GM21515 (cell line): Measurements from ENCODE around the gene ZNF846.
"Not testable (repeated sequence)": the region's sequence is repeated elsewhere in the genome, so short reads cannot be mapped to it uniquely, and the experiment has no call there.

Experiments
- ATAC-seq: cut with Tn5 transposase; IDR thresholded peaks from one replicate; pipeline ENCODE4 v1.9.1; 2021; ENCODE audit not compliant: unreplicated experiment

Gene ZNF846

DNA sequence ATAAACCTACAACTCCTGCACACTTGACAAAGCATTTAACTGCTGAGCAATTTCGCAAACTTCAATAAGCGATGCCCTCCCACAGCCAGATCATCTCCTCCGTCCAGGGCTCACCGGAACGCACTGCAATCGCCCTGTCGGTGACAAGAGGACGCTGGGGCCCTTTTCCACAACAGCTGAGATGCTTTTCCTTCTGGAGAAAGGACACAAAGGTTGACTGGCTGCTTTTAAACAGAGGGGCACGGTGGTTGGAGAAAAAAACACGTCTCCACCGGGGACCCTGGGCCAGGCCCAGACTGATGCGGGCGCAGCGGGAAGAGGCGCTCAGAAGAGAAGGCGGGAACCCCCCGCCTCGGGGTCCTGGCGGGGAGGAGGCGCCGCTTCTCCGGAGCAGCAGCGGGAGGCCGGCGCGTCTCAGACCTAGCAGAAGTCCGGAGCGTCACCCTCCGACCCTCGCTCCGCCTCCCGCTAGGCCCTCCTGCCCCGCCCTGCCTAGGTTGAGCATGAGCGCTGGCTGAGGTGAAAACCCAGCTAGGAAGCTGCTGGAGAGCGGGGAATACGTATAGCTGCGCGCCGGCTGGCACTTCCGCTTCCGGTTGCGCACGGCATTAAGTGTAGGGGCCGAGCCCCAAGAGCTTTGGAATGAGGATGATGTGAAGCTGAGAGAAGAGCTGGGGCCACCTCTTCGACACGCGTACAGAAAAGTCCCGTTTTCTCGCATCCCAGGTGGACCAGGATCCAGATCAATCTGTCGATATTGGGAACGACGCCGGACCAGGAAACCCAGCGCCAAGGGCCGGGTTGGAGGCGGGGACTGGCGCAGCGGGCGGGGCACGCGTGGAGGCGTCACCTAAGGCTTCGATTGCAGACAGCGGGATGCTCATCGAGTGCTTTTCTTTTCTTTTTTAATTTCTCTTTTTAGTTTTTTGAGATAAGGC, at the start of gene ZNF846:
ZNF846 (minus strand) TSS at position 564 of the 938 bp plus-strand sequence. CDS start 3,788 bp downstream, outside the sequence.
- peak; percentile 98 for ATAC-seq

- no peak for ATAC-seq
These were observed 49.7 kb upstream of the ZNF846 start for GRCh38 chr19:9818175-9818733.

GRCh38 chr19:9811139-9811538, 42.6 kb upstream of the ZNF846 start:
- no peak for ATAC-seq

GRCh38 chr19:9808855-9809824, 40.6 kb upstream of the ZNF846 start:
- no peak for ATAC-seq

GRCh38 chr19:9806803-9807202, 38.3 kb upstream of the ZNF846 start:
- ATAC-seq: no peak

- no peak for ATAC-seq
These were observed 33.4 kb upstream of the ZNF846 start for GRCh38 chr19:9801976-9802375.

GRCh38 chr19:9799162-9799561, 30.6 kb upstream of the ZNF846 start:
- no peak for ATAC-seq

- ATAC-seq: no peak
These were observed 29.3 kb upstream of the ZNF846 start for GRCh38 chr19:9797871-9798270.

- ATAC-seq: no peak
These were observed 27.7 kb upstream of the ZNF846 start for GRCh38 chr19:9796113-9796773.

DNA sequence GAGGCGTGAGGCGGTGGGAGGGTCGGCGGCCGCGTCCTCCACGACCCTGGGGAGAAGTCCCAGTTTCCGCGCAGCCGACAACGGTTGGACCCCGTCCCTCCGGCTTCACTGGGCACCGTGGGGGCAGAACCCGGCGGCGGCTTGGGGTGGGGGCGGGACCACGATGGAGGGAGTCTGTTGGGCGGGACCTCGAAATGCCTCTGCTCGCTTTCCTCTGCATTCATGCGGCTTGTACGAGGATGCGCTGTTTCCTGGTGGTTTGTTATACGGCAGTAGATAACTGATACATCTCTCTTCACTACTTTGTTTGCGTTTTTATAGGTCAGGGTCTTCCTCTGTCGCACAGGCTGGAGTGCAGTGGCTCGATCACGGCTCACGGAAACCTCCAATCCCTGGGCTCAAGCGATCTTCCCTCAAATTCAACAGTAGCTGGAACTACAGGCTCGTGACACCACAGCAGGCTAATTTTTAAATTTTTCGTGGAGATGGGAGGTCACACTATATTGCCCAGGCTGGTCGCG, 24.6 kb upstream of the ZNF846 start:
- ATAC-seq: peak; percentile 14

- ATAC-seq: peak; percentile 38
These were observed 23.9 kb upstream of the ZNF846 start for GRCh38 chr19:9792206-9793070.

GRCh38 chr19:9791552-9792205, 23.1 kb upstream of the ZNF846 start:
- ATAC-seq: peak; percentile 39

GRCh38 chr19:9791073-9791367, 22.5 kb upstream of the ZNF846 start:
- ATAC-seq: not testable (repeated sequence)

DNA sequence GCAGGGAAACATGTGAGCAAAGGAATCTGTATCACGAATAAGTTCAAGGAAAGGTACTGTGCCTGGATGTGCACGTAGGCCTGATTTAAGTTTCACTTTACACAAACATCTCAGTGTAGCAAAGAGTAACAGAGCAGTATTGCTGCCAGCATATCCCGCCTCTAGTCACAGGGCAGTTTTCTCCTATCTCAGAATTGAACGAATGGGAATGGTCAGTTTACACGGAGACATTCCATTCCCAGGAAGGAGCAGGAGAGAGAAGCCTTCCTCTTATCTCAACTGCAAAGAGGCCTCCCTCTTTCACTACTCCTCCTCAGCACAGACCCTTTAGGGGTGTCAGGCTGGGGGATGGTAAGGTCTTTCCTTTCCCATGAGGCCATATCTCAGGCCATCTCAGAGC, 21.0 kb upstream of the ZNF846 start:
- ATAC-seq: not testable (repeated sequence)

GRCh38 chr19:9789066-9789465, 20.5 kb upstream of the ZNF846 start:
- ATAC-seq: no peak

- ATAC-seq: not testable (repeated sequence)
These were observed 20.1 kb upstream of the ZNF846 start for GRCh38 chr19:9788604-9789003.

DNA sequence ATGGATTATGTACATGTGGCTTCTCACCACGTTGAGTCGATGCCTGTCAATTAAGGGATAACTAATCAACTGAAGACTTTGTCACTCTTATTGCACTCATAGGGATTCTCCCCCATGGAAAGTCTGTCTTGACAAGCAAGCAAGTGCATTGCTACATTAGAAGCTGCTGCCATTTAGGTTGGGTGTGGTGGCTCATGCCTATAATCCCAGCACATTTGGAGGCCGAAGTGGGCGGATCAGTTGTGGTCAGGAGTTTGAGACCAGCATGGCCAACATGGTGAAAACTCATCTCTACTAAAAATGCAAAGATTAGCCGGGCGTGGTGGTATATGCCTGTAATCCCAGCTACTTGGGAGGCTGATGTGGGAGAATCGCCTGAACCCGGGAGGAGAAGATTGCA, 18.3 kb upstream of the ZNF846 start:
- ATAC-seq: no peak

GRCh38 chr19:9786342-9786741, 17.8 kb upstream of the ZNF846 start:
- ATAC-seq: no peak
